ENCODE results near the gene USP31. TPM values are rescaled to one million over a fixed set of nuclear protein-coding genes. Genes with fewer than 3 reads are reported as not detected.

The USP31 gene
- total RNA-seq, 4 donors from 2014 or later: 7.8 to 29.9 (median 11.0) TPM

DNA sequence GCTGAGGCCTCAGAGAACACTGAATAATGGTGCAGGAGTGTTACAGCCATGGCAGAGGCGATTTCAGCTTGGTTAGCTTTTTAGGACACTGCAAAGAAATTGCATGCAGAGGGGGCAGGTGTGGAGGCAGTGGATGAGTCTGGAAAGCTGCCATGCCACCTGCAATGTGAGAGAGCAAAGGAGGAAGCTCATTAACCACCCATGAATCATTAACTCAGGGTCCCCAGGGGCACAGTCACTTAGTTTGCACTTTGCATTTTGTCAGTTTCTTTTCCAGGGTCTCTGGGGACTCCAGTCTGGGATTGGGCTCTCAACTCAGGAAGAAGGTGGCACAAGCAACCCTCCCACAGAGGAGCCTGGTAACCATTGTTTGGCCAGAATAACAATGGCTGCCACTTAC lies 132.9 kb downstream of the USP31 start:
- no peak overlapping the region for H3K4me3 ChIP-seq
- no peaks in the 10 kb centered on the region for H3K4me1 ChIP-seq
- H3K27me3 ChIP-seq: peaks cover 0 to 12% (median 0%) of the 10 kb centered on the region in 4 donors
- intact Hi-C loops (cut with DNase I): no loop called here
- H3K27ac ChIP-seq: no peak overlapping the region
- H3K36me3 ChIP-seq: no peaks in the 10 kb centered on the region
- WGBS, 2 donors: 24 to 57% methylated on average over 1 of the region's 1 CpG
- DNase-seq: no peak
- TF ChIP-seq, protein P1, sequence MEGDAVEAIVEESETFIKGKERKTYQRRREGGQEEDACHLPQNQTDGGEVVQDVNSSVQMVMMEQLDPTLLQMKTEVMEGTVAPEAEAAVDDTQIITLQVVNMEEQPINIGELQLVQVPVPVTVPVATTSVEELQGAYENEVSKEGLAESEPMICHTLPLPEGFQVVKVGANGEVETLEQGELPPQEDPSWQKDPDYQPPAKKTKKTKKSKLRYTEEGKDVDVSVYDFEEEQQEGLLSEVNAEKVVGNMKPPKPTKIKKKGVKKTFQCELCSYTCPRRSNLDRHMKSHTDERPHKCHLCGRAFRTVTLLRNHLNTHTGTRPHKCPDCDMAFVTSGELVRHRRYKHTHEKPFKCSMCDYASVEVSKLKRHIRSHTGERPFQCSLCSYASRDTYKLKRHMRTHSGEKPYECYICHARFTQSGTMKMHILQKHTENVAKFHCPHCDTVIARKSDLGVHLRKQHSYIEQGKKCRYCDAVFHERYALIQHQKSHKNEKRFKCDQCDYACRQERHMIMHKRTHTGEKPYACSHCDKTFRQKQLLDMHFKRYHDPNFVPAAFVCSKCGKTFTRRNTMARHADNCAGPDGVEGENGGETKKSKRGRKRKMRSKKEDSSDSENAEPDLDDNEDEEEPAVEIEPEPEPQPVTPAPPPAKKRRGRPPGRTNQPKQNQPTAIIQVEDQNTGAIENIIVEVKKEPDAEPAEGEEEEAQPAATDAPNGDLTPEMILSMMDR (IDR thresholded peaks at IDR 0.05): no peak
- no peak for TF ChIP-seq POLR2A (IDR thresholded peaks at IDR 0.05)
- no peaks in the 10 kb centered on the region for H3K9me3 ChIP-seq

DNA sequence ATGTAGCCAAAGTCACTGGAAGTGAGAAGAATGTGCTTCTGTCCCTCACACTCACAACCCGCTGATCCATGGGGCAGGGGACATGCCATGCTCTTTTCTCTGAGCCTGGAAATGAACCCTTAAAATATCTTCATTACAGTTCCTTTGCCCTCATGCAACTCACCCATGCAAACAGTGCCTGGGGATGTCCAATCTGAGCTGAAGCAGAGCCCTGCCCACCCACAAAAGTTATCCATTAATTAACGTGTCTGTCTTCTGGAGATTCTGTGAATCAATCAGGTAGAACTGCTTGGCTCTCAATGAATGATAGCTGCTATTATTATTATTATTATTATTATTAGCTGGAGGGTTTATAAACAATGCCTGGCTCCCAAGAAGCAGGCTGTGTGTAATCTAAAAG lies 133.7 kb downstream of the USP31 start:
- TF ChIP-seq, protein P1 (IDR thresholded peaks at IDR 0.05): no peak
- TF ChIP-seq POLR2A (IDR thresholded peaks at IDR 0.05): no peak
- H3K9me3 ChIP-seq: no peaks in the 10 kb centered on the region
- peaks cover 0 to 12% (median 0%) of the 10 kb centered on the region in 4 donors for H3K27me3 ChIP-seq
- H3K4me3 ChIP-seq: no peak overlapping the region
- DNase-seq: no peak
- H3K27ac ChIP-seq: no peak overlapping the region
- no peaks in the 10 kb centered on the region for H3K36me3 ChIP-seq
- intact Hi-C loops (cut with DNase I): no loop called here
- WGBS, 2 donors: 20 to 83% methylated on average over 1 to 2 of the region's 2 CpGs
- H3K4me1 ChIP-seq: no peaks in the 10 kb centered on the region

DNA sequence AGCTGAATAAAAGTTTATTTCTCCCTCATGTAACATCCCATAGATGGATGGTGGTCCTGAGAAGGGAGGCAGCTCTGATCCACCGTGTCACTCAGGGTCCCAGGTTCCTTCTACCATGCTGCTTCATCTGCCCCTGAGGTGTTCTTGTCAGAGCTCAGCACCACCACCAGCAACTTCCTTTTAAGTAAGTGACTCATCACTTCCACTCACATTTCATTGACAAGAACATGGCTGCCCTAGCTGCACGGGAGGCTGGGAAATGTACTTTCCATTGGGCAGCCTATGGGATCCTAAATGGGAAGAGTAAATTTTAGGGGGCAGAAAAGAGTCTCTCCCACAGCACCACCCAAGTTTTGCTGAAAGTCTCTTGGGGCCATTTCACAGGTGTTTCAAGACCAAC lies 134.7 kb downstream of the USP31 start:
- H3K9me3 ChIP-seq: no peaks in the 10 kb centered on the region
- intact Hi-C loops (cut with DNase I): no loop called here
- TF ChIP-seq, protein P1 (IDR thresholded peaks at IDR 0.05): no peak
- no peak for TF ChIP-seq POLR2A (IDR thresholded peaks at IDR 0.05)
- 41 to 49% methylated on average over 2 of the region's 2 CpGs for WGBS, 2 donors
- no peaks in the 10 kb centered on the region for H3K36me3 ChIP-seq
- H3K4me1 ChIP-seq: no peaks in the 10 kb centered on the region
- H3K4me3 ChIP-seq: no peak overlapping the region
- H3K27ac ChIP-seq: no peak overlapping the region
- no peak for DNase-seq
- H3K27me3 ChIP-seq: peaks cover 0 to 12% (median 0%) of the 10 kb centered on the region in 4 donors

Other genes starting within 250 kb of the USP31 start
- 10 to 100 TPM in 1 of 4 donors, 1 to 10 TPM in 3; 5.0 to 10.8 (median 7.0) TPM for gene SCNN1G, start 33.3 kb upstream of the USP31 start, total RNA-seq
- 10 to 100 TPM; 24.9 to 86.8 (median 36.2) TPM for gene SCNN1B, start 152.8 kb upstream of the USP31 start, total RNA-seq

Data from esophagus squamous epithelium (tissue), 5 donors.